Suppressor macrophage (primary cell): ENCODE results near the gene SSBP3.

Experiments
- DNase-seq, 4 experiments: peaks; one replicate each; pipeline ENCODE4 v3.0.0-alpha.2; 2020 to 2022

SSBP3 gene

DNA sequence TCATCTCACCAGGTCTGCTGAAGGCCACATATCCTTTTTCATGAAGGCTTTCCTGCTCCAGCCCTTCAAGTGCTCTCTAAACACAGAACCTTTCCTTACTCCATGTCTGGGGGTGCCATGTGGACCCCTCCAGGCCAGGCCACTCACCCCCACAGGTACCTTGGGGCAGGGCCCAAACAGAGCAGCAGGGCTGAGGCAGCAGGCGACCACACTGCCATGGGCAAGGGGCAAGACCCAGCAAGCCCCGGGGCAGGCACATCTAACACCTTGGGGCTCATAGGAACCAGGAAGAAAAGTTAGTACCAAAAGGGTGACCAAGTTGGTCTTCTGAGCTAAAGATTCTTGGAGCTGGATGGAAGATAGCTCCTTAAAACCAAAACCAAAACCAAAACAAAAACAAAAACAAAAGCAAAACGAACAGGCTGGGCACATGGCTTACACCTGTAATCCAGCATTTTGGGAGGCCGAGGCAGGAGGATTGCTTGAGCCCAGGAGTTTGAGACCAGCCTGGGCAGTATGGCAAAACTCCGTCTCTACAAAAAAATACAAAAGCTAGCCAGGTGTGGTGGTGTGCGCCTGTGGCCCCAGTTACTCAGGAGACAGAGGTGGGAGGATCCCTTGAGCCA lies 142.5 kb downstream of the SSBP3 start:
- DNase-seq = no peak

DNA sequence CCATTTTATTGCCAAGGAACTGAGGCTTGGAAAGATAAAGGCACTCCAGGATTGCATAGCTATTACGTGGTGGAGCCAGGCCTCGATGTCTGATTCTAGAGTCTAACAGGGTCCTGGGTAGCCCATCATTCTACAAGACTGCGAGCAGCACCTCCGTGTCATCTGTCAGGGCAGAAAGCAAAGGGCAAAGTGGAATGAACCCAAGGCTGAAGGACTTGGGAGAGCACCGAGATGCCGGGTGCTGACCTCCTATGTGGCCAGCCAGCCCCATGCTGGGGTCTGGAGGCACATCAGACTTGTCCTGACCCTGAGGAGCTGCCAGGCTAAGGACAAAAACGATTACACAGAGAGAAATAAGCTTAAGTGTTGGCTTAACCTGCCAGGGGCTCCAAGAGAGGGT lies 143.9 kb downstream of the SSBP3 start:
- no peak for DNase-seq

DNA sequence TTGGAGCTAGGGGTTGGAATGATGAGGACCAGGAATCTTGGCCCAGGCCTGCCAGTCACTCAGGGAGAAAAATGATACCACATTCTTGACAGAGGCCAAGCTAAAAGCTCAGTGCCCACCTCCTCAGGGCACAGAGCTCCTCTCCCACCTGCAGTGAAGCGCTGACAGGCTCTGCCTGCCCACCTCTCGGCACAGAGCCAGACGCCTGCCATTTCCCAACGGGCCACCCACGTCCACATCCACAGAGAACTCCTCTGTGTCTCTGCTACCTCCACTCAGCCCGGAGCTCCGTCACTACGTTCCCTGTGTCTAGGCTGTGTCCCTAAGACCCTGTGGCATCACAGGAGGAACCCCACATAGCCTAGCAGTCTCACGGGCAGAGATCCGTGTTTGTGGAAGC lies 145.4 kb downstream of the SSBP3 start:
- no peak for DNase-seq

DNA sequence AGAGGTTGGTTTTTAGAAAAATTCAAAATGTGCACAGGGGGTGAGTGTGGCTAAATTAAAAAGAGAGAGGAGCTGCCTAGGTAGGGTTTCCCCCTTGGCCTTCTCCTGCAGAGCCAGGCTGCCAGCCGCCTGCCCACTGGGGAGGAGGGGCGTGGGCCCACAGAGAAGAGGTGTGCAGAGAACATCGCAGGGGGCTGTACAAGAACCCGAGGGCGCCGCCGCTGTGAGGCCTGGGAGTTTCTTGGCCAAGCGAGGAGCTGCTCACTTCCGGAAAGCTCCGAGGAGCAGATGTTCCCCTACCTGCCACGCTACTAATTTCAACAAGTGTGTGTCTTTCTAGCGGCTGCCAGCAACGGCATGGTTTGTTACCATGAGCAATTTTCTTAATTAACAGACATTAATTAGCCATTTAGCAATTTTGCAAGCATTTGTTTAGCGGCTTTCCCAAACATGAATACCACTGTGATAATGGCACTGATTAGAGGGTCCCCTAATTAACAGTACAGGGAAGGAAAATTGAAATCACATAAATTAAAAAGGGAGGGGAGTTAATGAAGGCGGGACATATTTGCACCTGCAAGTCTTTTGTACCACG lies 146.6 kb downstream of the SSBP3 start:
- DNase-seq = no peak

DNA sequence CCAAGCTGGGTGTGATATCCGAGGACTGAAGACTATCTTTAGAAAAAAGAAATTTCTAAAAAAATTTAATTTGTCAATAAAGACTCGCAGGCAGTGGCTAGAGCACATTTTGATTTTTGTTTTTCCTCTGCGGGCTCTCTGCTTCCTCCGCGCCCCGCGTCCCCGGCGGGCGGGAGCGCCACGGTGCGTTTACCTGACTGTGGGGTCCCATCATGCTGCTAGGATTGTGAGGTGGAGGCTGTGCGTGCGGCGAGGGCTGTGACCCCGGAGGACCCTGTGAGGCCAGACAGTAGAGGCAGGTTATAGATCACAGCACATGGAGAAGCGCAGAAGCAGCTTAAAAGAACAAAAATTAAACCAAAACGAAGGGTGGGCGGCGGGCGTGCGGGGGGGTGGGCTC lies 148.3 kb downstream of the SSBP3 start:
- no peak for DNase-seq

DNA sequence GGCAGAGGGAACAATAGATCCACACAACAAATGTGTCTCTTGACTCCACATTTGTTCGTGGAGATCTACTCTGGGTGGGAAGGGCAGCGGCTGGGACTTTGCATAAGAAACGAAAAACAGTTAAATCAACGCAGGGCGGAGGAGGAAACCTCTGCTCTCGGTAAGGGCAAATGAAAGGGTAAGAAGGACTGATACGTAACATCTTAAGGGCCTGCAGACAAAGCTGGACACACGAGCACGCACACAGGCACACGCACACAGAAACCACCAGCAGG lies 148.9 kb downstream of the SSBP3 start:
- DNase-seq = no peak

DNA sequence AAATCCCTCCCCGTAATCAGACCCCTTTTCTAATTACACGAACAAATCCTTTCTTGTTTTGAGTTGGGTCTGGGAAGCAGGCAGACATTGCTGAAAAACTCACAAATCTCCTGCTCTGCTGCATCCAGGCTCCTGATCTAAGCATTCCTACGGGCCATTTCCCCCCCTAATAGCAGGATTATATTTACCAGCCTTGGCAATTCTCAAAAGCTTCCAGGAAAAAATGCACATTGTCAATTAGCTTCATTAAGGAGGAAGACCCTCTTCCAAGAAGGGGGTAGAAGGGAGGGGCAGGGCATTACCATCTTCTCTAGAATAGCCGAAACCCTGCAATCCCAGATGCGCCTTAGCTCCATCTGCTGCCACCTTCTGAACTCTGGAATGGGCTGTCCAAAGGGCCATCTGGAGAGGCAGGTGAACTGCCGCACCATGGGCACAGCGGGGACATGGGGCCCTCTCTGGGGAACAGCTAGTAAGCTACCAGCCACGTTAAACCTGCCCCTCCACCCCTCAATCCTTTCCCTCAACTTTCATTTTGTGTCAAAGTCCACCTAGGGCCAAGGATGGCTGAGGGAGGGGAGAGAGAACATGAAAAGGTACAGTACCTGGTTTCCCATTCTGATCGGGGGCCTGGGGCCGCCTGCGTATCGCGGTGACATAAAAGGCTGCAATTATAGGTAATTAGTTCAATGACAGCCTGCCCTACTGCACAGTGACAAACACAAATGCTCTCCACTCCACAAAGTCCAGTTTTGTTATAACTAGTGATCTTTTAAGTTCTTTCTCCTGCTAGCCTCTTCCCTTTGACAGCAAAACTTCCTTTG lies 149.5 kb downstream of the SSBP3 start:
- no peak for DNase-seq

DNA sequence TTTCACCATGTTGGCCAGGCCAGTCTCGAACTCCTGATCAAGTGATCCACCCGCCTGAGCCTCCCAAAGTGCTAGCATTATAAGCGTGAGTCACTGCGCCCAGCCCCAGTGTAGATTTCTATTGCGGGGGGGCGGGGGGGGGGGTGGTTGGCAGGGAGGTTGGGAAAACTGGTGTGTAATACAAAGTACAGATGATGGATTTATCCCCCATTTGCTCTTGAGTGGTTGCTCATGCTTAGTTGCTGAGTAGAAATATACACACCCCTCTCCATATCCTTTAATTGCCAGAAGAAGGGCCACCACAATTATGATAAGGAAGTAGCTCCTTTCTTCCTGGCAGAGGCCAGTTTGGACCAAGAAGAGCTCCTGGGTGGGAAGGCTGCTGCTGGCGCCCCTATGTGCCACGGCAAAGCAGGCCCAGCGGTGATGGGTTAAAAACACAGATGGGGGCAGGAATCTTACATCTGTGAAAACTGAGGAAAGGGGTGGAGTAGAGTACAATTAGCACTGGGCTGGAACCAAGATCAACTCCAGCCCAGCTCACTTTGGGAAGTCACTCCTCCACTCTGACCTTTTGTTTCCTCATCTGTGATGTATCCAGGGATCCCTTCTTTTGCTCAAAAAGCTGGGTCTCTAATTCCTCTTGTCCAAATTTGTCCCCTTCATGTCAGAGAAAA lies 151.0 kb downstream of the SSBP3 start:
- DNase-seq = peak in 1 of 4 experiments; percentile 18

DNA sequence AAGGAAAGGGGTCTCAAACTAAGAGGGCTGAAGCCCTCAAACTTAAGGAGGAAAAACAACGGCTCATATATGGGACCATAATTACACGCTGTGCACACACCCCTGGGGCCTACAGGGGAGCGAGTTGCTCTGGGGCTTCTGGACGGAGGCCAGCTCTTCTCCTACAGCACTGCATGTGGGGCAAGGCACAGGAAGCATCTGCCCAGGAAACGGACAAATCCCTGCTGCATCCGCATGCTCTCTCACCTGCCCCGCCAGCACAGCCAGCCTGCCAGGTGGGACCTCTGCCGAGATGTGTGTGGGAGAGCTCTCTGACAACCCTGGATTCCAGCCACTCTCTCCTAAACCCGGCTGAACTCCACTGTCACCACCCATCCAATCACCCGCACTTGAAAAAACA lies 152.1 kb downstream of the SSBP3 start:
- peak in 1 of 4 experiments; percentile 27 for DNase-seq

DNA sequence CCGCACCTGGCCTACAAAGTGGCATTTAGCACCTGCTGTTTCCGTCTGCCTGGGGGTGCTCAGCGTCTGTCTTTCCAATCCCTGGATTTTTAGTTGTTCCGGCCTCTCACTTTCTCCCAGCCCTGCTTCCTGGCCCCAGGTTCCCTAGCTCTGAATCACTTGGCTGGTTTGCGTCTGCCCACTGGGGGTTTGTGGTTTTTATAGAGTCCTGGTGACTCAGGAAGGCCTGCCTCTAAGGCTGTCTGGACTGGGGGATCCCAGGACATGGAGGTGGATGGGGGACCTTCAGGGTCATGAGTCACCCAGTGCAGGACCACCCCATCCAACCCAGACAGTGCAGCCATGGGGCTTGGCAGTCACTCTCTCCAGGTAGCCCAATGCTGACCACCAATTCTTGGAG lies 152.7 kb downstream of the SSBP3 start:
- DNase-seq = peak; percentile 29 to 66 (median 48)

DNA sequence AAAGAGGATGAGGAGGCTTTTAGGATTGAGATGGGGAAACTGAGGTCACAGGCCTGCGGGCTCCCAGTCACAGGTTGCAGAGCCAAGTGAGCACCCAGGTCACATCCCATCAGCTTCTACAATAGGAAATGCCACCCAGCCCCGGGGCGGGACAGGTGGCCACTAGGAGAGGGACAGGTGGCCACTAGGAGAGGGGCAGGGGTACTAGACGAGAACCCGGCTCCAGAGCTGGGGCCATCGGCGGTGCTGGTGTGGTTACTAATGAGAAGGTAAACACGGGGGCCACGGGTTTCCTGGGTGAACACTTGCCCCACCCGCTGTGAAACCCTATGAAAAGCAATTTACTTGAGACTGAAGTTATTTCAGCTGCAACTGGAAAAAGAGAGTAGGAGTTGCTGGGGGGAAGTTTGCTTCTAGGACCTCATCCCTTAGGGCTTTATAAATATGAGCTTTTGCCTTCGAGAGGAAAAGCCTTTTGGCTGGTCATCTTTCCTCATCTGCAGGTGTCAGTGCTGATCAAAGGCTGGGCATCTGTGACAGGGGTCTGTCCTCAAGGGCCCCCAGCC lies 153.7 kb downstream of the SSBP3 start:
- peak in 2 of 4 experiments; percentile 26 to 31 for DNase-seq

DNA sequence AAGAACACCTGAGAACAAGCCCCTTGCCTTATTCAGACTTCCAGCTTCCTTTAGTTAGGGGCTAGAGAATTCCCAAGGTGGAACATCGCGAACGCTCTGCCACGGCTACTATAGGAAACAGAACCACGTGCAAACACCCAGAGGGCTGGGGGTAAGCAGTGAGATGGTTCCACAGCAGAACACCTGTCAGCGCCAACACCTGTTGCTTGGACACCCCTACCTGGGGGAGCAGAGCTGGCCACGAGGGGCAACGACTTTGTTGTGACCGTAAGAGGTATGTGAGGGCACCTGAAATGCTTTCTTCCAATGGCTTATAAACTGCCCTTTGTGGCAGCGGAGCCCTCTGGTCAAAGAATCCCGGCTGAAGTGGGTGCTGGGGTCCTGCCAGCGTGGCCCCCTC lies 155.5 kb downstream of the SSBP3 start:
- DNase-seq = no peak

DNA sequence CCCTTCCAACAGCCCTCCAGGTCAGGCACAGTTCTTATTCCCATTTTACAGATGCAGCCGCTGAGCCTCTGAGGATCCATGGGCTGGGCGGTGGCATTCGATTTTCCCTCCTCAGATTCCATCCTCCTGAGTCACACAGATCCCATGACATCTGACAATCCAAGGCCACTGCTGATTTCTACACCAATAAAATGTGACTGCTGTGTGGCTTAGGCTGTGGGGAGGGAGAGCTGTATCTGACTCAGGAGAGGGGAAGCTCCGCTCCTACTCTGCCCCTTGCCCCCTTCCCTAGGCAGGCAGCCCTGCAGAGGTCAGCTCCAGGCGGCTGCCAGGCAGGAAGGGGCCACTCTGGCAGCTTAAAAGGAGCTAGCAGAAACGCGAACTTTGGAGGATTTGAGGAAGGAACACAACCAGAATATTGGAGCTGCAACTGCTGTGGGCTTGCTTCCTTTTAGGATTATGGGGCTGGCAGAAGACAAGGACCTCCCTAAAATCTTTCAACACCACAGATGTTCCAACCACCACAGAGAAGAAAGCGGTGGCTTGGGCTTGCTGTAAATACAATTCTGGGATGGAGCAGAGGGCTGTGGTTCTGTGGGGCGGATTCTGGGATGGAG lies 156.3 kb downstream of the SSBP3 start:
- peak; percentile 82 to 93 (median 89) for DNase-seq

DNA sequence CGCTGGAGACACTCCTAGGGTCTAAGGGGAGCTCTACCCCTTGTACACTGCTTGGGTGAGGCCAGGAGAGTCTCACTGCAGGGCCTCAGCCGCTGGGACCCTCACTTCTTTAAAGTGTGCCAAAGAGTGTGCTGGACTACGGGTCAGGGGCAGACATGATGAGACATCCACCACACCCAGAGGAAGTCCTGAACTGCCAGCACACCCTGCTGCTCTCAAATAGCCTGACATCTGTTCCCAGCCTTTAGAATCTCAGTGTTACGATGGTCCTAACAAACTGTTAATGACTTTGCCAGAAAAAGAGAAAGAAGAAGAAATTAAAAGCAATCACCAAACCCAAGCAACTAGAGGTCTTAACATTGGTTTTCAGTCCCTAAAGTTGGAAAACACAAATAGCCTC lies 157.2 kb downstream of the SSBP3 start:
- peak in 2 of 4 experiments; percentile 26 to 45 for DNase-seq

DNA sequence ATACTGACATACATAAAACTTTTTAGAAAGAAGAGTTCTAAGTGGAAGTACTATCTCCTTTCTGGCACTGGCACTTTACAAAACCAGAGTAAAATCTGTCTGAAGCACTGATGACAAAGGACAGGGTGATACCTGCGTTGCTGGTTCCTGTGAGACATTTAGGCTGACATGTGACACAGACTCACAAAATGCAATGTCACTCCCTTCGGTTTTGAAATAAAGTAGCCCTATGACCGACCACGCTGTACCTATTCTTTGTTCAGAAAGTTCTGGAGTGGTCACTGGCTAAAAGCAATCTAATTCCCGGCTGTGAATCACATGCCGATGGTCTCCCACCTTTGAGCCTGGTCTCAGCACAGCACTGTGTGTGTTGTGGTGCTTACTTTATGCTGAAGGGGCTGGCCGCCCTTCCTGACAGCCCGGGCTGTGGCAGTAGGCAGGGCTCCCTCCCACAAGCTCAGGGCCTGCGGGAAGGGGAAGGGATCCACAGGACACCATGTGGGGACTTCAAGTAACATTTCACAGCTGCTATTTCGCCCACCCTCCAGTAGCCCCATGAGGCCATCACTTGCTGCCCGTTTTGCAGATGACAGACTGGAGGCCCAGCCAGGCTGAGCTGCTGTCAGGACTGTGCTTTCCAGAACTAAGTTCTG lies 158.2 kb downstream of the SSBP3 start:
- peak; percentile 38 to 84 (median 64) for DNase-seq

DNA sequence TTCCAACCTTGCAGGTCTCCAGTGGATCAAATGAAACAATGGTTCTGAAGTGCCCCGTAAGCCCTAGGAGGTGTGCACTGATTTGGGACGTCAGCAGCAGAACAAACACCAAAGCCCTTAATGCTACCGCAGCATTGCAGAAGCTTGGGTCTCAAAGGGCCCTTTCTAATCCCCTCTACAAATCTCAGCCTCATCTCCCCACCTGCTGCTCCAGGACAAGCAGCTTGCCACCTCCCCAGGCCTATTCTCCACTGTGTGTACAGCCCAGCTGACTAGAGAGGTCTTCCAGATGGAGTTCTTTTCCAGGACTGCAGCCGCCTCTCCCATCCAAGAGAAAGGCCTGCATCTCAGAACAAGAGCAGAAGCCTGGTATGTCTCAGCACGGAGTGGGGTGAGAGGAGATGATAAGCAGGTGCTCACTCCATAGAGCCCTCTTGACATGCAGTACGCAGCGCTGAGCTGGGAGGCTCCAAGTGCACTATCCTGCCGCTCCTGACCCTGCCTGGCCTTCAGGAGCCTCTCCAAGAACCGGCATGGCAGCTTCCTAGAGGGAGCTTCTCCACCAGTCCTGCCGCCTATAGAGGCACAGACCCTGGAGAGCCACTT lies 160.0 kb downstream of the SSBP3 start:
- no peak for DNase-seq

DNA sequence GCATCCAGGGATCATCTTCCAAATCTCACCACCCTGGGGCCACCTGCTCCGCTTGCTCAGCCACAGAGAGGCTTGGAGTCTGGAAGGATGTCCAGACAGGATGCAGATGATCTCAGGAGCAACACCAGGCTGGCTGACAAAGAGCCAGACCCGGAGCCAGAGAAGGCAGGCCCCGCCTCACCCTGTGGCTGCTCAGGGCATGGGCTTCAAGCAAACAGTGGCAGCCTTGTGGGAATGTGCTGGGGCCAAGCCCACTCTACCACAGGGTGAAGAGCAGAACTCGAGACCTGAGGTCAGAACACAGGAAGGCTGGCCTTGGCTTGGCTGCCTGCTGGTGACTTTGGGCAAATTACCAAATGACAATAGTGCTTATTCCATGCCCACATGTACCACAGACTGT lies 160.7 kb downstream of the SSBP3 start:
- DNase-seq = no peak

DNA sequence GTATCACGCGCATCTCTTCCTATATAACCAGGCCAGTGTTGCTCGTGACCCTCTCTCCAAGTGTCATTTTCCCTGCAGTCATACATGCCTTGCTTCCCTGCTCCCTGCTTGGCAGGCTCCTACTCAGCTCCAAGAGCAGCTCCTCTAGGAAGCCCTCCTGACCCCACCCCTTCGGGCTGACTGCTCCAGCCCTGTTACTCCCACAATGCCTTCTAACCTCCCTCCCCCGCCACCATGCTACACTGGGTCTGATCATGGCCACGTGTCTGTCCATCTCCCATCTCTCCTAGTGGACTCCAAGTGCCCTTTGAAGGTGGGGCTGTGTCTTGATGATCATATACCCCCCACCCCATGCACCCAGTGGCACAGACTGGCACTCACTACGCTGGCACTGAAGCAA lies 161.5 kb downstream of the SSBP3 start:
- no peak for DNase-seq

DNA sequence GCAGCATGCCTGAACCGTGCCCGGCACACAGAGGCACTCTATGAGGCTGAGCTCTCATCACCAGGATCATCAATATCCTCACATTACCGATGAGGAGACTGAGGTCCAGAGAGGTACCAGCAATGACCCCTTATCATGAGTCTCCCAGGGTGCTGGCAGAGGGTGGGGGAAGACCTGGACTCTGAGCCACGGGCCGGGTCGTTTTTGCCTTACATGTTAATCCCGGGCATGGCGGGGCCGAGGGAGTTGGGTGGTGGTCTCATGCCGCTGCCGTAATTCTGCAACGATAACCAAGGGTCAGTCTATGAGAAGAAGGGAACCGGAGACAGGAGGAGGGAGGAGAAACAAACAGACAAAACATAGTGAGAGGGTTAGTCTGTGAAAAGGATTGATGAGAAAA lies 163.2 kb downstream of the SSBP3 start:
- no peak for DNase-seq

DNA sequence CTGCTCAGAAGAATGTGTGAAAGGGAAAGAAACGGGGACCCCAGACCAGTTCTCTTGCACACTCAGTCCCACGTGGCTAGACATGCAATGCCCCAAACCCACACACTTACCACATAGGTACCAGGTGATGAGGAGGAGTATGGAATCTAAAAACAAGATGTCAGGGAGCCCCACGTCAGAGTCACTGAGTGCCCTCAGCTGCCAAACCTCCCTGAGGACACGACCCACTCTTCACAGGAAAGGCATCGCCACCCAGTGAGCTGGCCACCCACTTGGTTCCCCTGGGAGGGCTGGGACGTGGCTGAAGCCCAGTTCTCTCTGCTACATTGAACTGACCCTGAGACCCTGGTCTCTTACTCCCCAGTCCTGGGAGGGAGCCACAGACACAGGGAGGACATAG lies 164.8 kb downstream of the SSBP3 start:
- DNase-seq = peak; percentile 41 to 70 (median 55)

DNA sequence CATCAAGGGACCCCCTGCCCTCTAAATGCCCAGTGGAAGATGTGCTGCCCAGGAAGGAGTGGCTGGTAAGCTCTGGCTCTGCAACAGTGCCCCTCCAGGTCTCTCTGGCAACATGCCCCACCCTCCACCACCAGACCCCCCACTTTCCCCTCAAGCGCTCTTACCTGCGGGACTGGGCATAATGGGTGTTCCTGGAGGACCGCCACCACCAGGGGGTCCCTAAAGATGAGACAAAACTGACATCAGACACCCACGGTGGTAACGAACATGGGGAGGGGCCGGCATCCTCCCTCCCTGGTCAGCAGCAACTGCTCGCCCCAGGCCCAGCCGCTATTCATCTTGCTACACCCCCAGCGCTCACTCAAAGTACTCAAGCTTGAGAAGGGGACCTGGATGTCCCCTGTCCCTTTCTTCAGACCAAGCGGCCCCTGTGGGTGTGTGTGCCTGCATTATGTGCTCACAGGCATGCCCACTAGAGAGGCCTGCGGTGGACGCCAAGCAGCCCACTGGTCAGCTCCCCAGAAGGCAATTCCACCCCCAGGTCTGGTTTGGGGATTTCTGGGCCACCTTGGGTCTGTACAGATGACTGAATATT lies 165.4 kb downstream of the SSBP3 start:
- no peak for DNase-seq
